HCT116 (cell line): Measurements from ENCODE around the gene GRID2IP. TPM values are rescaled to one million over a fixed set of nuclear protein-coding genes. Genes with fewer than 3 reads are reported as not detected.
A peak's percentile ranks its signal among the peaks of the same experiment; 100 is the strongest.

Experiments
- ATAC-seq: fragments of 200-7000 bp; cut with Tn5 transposase; 2 replicates; pipeline ENCODE4 v1.9.1; 2020; ENCODE audit warnings: mild to moderate bottlenecking, moderate library complexity
- BruUV-seq: library from RNA; stranded (reverse); fragments of 400-500 nt; replicated peaks from 2 replicates; lab custom pipeline; 2021; lab: Mats Ljungman, UMichigan
- CTCF ChIA-PET: fragments of 300-600 bp; sonication (Branson Sonifier 250); formaldehyde crosslinking; loops from one replicate; lab custom pipeline; 2021; ENCODE audit warnings: antibody characterized with exemption; lab: Charles Lee
- POLR2A ChIA-PET: fragments of 300-600, 350-600 bp; sonication (Branson Sonifier 250); formaldehyde crosslinking; loops from one replicate; lab custom pipeline; 2021; ENCODE audit warnings: antibody characterized with exemption; lab: Charles Lee
- RAD21 ChIA-PET, 2 experiments: fragments of 300-600 bp; sonication (Branson Sonifier 250); formaldehyde crosslinking; loops; one replicate each; lab custom pipeline; 2023; ENCODE audit warnings: low total read pairs in 2 of 2; ENCODE audit not compliant: uncharacterized antibody in 2 of 2, unreplicated experiment in 2 of 2, low non-redundant PET in 1 of 2; lab: Charles Lee
- DNase-seq: peaks from one replicate; pipeline ENCODE4 v3.0.0-alpha.2; 2010; ENCODE audit warnings: low read depth, low spot score
- H2AFZ ChIP-seq: fragments of 200-600 bp; shearing (Covaris generic), sonication (generic); 2 replicates; pipeline ENCODE4 v1.6.1; 2017; ENCODE audit warnings: low read depth, mixed run types, mixed read lengths, antibody characterized with exemption, low read length; ENCODE audit not compliant: poor library complexity, severe bottlenecking
- H3K27ac ChIP-seq: 2 replicates; pipeline ENCODE4 v1.5.1; 2012; ENCODE audit warnings: low read depth, low read length
- H3K27me3 ChIP-seq: fragments of 200-600 bp; sonication (generic); 2 replicates; pipeline ENCODE4 v1.6.1; 2016; ENCODE audit warnings: mixed run types, low read length, mixed read lengths; ENCODE audit not compliant: insufficient read depth
- H3K36me3 ChIP-seq, 2 experiments: fragments of 200-500 bp in 1 of 2; fragments of 200-600 bp in 1 of 2; sonication (Bioruptor generic) in 1 of 2; sonication (generic) in 1 of 2; 2 replicates each; pipeline versions ENCODE4 v1.5.1 to v1.6.1; 2014 to 2016; ENCODE audit warnings: low read length in 2 of 2, inconsistent platforms in 1 of 2, mixed read lengths in 1 of 2, mixed run types in 1 of 2; ENCODE audit not compliant: insufficient read depth in 2 of 2, control insufficient read depth in 1 of 2
- H3K4me1 ChIP-seq, 2 experiments: fragments of 200-600 bp in 1 of 2; sonication (generic) in 1 of 2; 2 replicates each; pipeline versions ENCODE4 v1.5.1 to v1.6.1; 2012 to 2017; ENCODE audit warnings: low read length in 2 of 2, inconsistent platforms in 1 of 2, mild to moderate bottlenecking in 1 of 2, mixed read lengths in 1 of 2, mixed run types in 1 of 2, moderate library complexity in 1 of 2; ENCODE audit not compliant: insufficient read depth in 2 of 2, control insufficient read depth in 1 of 2
- H3K4me2 ChIP-seq: fragments of 200-600 bp; sonication (generic); 2 replicates; pipeline ENCODE4 v1.6.1; 2017; ENCODE audit warnings: mixed run types, low read length, mixed read lengths
- H3K4me3 ChIP-seq, 2 experiments: fragments of 200-600 bp in 1 of 2; sonication (generic) in 1 of 2; replicated peaks in 1 of 2; 2 replicates each; pipeline ENCODE4 v1.5.1; 2011 to 2016; ENCODE audit warnings: low read length in 2 of 2, control low read depth in 1 of 2, low read depth in 1 of 2, mild to moderate bottlenecking in 1 of 2, mixed read lengths in 1 of 2, mixed run types in 1 of 2
- H3K79me2 ChIP-seq: fragments of 200-600 bp; sonication (generic); 2 replicates; pipeline ENCODE4 v1.6.1; 2017; ENCODE audit warnings: mild to moderate bottlenecking, mixed run types, low read length, moderate library complexity, mixed read lengths; ENCODE audit not compliant: insufficient read depth
- H3K9ac ChIP-seq: fragments of 200-600 bp; sonication (generic); 2 replicates; pipeline ENCODE4 v1.6.1; 2016; ENCODE audit warnings: low read length, mixed read lengths
- H3K9me2 ChIP-seq: fragments of 200-600 bp; sonication (generic), shearing (Covaris generic); 2 replicates; pipeline ENCODE4 v1.6.1; 2017; ENCODE audit warnings: mixed run types, mild to moderate bottlenecking, moderate library complexity; ENCODE audit not compliant: insufficient read depth
- H3K9me3 ChIP-seq, 2 experiments: fragments of 200-500 bp in 1 of 2; fragments of 200-600 bp in 1 of 2; sonication (Bioruptor generic) in 1 of 2; sonication (generic) in 1 of 2; 2 replicates each; pipeline ENCODE4 v1.6.1; 2014 to 2017; ENCODE audit warnings: low read length in 2 of 2, mixed read lengths in 2 of 2, inconsistent platforms in 1 of 2, low read depth in 1 of 2, mild to moderate bottlenecking in 1 of 2, mixed run types in 1 of 2, moderate library complexity in 1 of 2; ENCODE audit not compliant: control insufficient read depth in 1 of 2, insufficient read depth in 1 of 2
- H4K20me1 ChIP-seq: fragments of 200-600 bp; sonication (generic), shearing (Covaris generic); 2 replicates; pipeline ENCODE4 v1.6.1; 2017; ENCODE audit warnings: mixed run types, mild to moderate bottlenecking, moderate library complexity; ENCODE audit not compliant: insufficient read depth
- ELF1 ChIP-seq: IDR thresholded peaks from 2 replicates; pipeline ENCODE4 v1.6.1; 2012; ENCODE audit warnings: low read depth, borderline replicate concordance
- EZH2phosphoT487 ChIP-seq: fragments of 200-600 bp; IDR thresholded peaks from 2 replicates; pipeline ENCODE4 v1.6.1; 2018; ENCODE audit warnings: antibody characterized with exemption, borderline replicate concordance
- POLR2A ChIP-seq: IDR thresholded peaks from 2 replicates; pipeline ENCODE4 v1.7.0; 2011; ENCODE audit warnings: borderline replicate concordance; ENCODE audit not compliant: insufficient read depth, insufficient read length; ENCODE audit errors: extremely low read depth
- POLR2AphosphoS5 ChIP-seq: IDR thresholded peaks from 2 replicates; pipeline ENCODE4 v1.6.1; 2011; ENCODE audit warnings: mild to moderate bottlenecking, low read depth, low read length, moderate library complexity
- TCF7L2 ChIP-seq: IDR thresholded peaks from 2 replicates; pipeline ENCODE4 v1.7.0; 2011; ENCODE audit warnings: borderline replicate concordance, inconsistent platforms; ENCODE audit not compliant: insufficient read depth, insufficient read length; ENCODE audit errors: extremely low read depth
- intact Hi-C: fragments of 100-400 bp; cut with micrococcal nuclease; formaldehyde crosslinking; loops from 2 replicates; pipeline ENCODE4 v1.10.0; 2022
- total RNA-seq: library from RNA; stranded (reverse); gene quantifications from one replicate; pipeline ENCODE4 v1.2.1, GENCODE V29; 2021; ENCODE audit not compliant: unreplicated experiment
- TF ChIP-seq, protein P1 (sequence below), 3 experiments: fragments of 200-600 bp in 1 of 3; sonication (generic) in 1 of 3; IDR thresholded peaks in 2 of 3; conservative IDR thresholded peaks in 1 of 3; 2 replicates each; pipeline ENCODE4 v1.5.1; 2012 to 2017; ENCODE audit warnings: low read depth in 2 of 3, low read length in 2 of 3, antibody characterized with exemption in 1 of 3, borderline replicate concordance in 1 of 3, control low read depth in 1 of 3, mild to moderate bottlenecking in 1 of 3, mixed read lengths in 1 of 3, mixed run types in 1 of 3, moderate library complexity in 1 of 3; ENCODE audit not compliant: insufficient read depth in 1 of 3

Gene GRID2IP
- total RNA-seq, 1 experiment from 2014 or later = 3.2 TPM

DNA sequence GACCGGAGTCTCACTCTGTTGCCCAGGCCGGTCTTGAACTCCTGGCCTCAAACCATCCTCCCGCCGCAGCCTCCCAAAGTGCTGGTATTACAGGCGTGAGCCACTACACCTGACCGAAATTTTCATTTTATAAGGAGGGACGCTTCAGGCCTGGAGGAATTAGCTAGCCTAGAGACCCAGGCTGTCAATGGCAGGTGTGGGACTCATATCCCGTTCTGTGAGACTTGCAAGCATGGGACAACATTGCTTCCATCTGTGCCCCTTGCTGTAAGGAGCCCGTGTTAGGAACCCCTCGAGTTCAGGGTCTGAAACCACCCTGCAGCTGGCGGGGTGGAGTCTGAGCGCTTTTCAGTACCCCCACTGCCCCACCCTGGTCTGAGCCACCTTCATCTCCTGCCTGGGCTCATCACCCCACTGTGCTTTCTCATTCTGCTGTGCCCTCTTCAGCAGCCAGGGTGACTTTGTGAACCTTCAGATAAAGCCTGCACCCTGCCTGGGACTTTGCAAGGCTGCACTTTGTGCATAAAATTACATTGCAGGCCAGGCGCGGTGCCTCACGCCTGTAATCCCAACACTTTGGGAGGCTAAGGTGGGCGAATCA is 102.2 kb downstream of the GRID2IP start:
- Histone ChIP-seq H3K27me3 (no peaks in the 10 kb centered on the region), H3K79me2 (peaks cover 40% of the 10 kb centered on the region), H3K9ac (peak overlapping the region; percentile 99), H3K9me2 (no peaks in the 10 kb centered on the region)
- no peak for DNase-seq
- ChIA-PET CTCF (interaction anchor here (1.5 kb wide), 1 partner anchor 14 kb away, joined by 3 read pairs; no protein-coding TSS in a partner anchor), RAD21 (no interaction called here)
- intact Hi-C loops = no loop called here
- ATAC-seq = peak; percentile 18
- no TSS peak for BruUV-seq
- TF ChIP-seq ELF1 = no peak
- TF ChIP-seq, protein P1, sequence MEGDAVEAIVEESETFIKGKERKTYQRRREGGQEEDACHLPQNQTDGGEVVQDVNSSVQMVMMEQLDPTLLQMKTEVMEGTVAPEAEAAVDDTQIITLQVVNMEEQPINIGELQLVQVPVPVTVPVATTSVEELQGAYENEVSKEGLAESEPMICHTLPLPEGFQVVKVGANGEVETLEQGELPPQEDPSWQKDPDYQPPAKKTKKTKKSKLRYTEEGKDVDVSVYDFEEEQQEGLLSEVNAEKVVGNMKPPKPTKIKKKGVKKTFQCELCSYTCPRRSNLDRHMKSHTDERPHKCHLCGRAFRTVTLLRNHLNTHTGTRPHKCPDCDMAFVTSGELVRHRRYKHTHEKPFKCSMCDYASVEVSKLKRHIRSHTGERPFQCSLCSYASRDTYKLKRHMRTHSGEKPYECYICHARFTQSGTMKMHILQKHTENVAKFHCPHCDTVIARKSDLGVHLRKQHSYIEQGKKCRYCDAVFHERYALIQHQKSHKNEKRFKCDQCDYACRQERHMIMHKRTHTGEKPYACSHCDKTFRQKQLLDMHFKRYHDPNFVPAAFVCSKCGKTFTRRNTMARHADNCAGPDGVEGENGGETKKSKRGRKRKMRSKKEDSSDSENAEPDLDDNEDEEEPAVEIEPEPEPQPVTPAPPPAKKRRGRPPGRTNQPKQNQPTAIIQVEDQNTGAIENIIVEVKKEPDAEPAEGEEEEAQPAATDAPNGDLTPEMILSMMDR (IDR thresholded peaks at IDR 0.05 in 2 of 3, conservative IDR thresholded peaks at IDR 0.05 in 1 of 3; ENCODE audit: borderline replicate concordance in 1 of 3, insufficient read depth in 1 of 3, low read depth in 2 of 3, low read length in 2 of 3) = 0 out of 6 replicates have a peak, but pooled peaks of 1 of the 3 experiments have one; percentile 11
- TF ChIP-seq, all 23 proteins: peak for 1
- H4K20me1 ChIP-seq = peaks cover 4% of the 10 kb centered on the region; the same call in 1 of the 2 replicates
- no peak overlapping the region for H2AFZ ChIP-seq
- POLR2A ChIA-PET = interaction anchor here (0.8 kb wide), 1 partner anchor 31 kb away, joined by 3 read pairs; no protein-coding TSS in a partner anchor
- no peaks in the 10 kb centered on the region for H3K9me3 ChIP-seq
- H3K36me3 ChIP-seq = peaks cover 0 to 14% of the 10 kb centered on the region in 2 experiments; a peak in 2 of 4 replicates
- H3K4me1 ChIP-seq = peaks cover 44 to 83% of the 10 kb centered on the region in 2 experiments
- peak overlapping the region; percentile 98 to 99 for H3K4me3 ChIP-seq
- H3K27ac ChIP-seq = peak overlapping the region; percentile 95
- peak overlapping the region; percentile 90 for H3K4me2 ChIP-seq

DNA sequence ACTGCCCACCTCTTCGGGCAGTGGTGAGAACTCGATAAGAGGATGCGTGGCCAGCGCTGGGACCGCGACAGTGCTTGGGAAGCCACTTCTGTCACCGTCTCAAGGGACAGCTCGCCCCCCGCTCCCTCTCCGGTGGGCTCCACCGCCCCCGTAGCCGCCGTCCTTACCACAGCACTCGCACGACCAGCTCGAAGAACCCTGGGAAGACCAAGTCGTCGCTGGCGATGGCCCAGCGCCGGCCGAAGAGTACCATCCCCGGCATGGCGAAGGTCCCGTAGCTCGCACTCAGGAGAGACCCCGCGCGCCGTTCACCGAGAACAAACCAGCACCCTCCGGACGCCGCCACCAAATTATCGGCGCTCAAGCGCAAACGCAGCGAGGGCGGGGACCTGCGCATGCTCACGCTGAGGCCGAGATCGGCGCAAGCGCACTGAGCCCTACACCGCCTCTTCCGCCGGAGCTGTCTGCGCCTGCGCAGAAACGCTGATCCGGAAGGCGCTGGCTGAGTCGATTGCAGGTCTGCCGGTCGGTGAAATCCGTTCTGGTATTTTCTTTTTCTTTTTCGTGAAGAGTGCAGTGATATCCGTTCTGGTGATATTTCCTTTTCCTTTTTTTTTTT is 103.6 kb downstream of the GRID2IP start, which contains the start of gene DAGLB:
Gene DAGLB (minus strand): TSS at position 374 of the 619 bp plus-strand sequence. CDS start 112 bp downstream, at position 262.
- peaks cover 4% of the 10 kb centered on the region; the same call in 1 of the 2 replicates for H4K20me1 ChIP-seq
- ATAC-seq (peak; percentile 43), DNase-seq (peak; percentile 79)
- no TSS peak for BruUV-seq
- intact Hi-C loops = no loop called here
- peaks cover 49% of the 10 kb centered on the region for H3K79me2 ChIP-seq
- TF ChIP-seq TCF7L2 = peak; percentile 10
- no peak for TF ChIP-seq EZH2phosphoT487
- TF ChIP-seq POLR2A = peak; percentile 79
- TF ChIP-seq POLR2AphosphoS5 = peak; percentile 93
- TF ChIP-seq ELF1 = no peak
- H2AFZ ChIP-seq = no peak within 1 kb of the TSS
- RAD21 ChIA-PET = no interaction called here
- peak within 1 kb of the TSS; percentile 90 for H3K4me2 ChIP-seq
- no peaks in the 10 kb centered on the region for H3K9me2 ChIP-seq
- H3K4me1 ChIP-seq = peaks cover 51 to 82% of the 10 kb centered on the region in 2 experiments
- H3K9me3 ChIP-seq = no peaks in the 10 kb centered on the region
- POLR2A ChIA-PET = interaction anchor here (0.7 to 1.2 kb wide), 7 partner anchors 8 to 88 kb away, joined by 3 to 8 read pairs (median 5); no protein-coding TSS in a partner anchor
- H3K4me3 ChIP-seq = peak within 1 kb of the TSS; percentile 98 to 99
- H3K27me3 ChIP-seq = no peaks in the 10 kb centered on the region
- peaks cover 0 to 20% of the 10 kb centered on the region in 2 experiments; a peak in 2 of 4 replicates for H3K36me3 ChIP-seq
- peak within 1 kb of the TSS; percentile 99 for H3K9ac ChIP-seq
- CTCF ChIA-PET = interaction anchor here (1.1 to 1.5 kb wide), 2 partner anchors 11 to 15 kb away, joined by 3 read pairs; no protein-coding TSS in a partner anchor
- H3K27ac ChIP-seq = peak within 1 kb of the TSS; percentile 95
